Measurements from ENCODE around the gene PTPRM. TPM values are rescaled to one million over a fixed set of nuclear protein-coding genes. Genes with fewer than 3 reads are reported as not detected.

Gene PTPRM
- total RNA-seq, 1 experiment from 2014 or later, result 6.2 TPM

- Histone ChIP-seq H3K4me1 (ENCODE audit: insufficient read depth, low read length) (no peaks in the 10 kb centered on the region), H3K23me2 (ENCODE audit: insufficient read length, low read depth, low read length, poor library complexity, severe bottlenecking) (no peaks in the 10 kb centered on the region), H4K5ac (ENCODE audit: insufficient read length, low read depth, low read length) (no peak overlapping the region), H2BK12ac (ENCODE audit: insufficient read length, low read depth, low read length) (no peak overlapping the region), H3K27ac (ENCODE audit: insufficient read length, low read depth, low read length) (no peak overlapping the region), H2AK5ac (ENCODE audit: insufficient read length, low read length) (no peak overlapping the region), H3K9me3 (ENCODE audit: control insufficient read depth, low read depth, low read length) (no peaks in the 10 kb centered on the region), H3K79me2 (ENCODE audit: insufficient read depth, low read length) (no peaks in the 10 kb centered on the region), H3K9ac (ENCODE audit: extremely low read depth, insufficient read length, low read length) (no peak overlapping the region), H2BK5ac (ENCODE audit: insufficient read length, low read length) (no peak overlapping the region), H2BK15ac (ENCODE audit: low read depth, low read length) (no peak overlapping the region), H3K23ac (ENCODE audit: insufficient read length, low read depth, low read length) (no peak overlapping the region), H3K4me2 (ENCODE audit: insufficient read depth, insufficient read length, low read length) (no peak overlapping the region), H3T11ph (ENCODE audit: low read length) (no peak overlapping the region), H3K79me1 (ENCODE audit: insufficient read depth, low read depth, low read length, poor library complexity, severe bottlenecking) (no peaks in the 10 kb centered on the region), H3K18ac (ENCODE audit: insufficient read length, low read depth, low read length) (no peak overlapping the region), H3K27me3 (ENCODE audit: insufficient read depth, low read length) (no peaks in the 10 kb centered on the region), H2AFZ (ENCODE audit: low read length) (no peak overlapping the region), H2BK20ac (ENCODE audit: low read depth, low read length, poor library complexity, severe bottlenecking) (no peak overlapping the region), H3K14ac (ENCODE audit: insufficient read depth, low read length) (no peak overlapping the region), H3K56ac (ENCODE audit: insufficient read length, low read depth, low read length) (no peak overlapping the region), H2BK120ac (ENCODE audit: low read depth, low read length, poor library complexity, severe bottlenecking) (no peak overlapping the region), H4K20me1 (ENCODE audit: control insufficient read depth, insufficient read depth, insufficient read length) (no peaks in the 10 kb centered on the region), H3K4ac (ENCODE audit: low read depth, low read length) (no peak overlapping the region), H4K8ac (replicated peaks; ENCODE audit: insufficient read length, low read depth, low read length) (no peak overlapping the region), H4K91ac (ENCODE audit: insufficient read length, low read depth, low read length) (no peak overlapping the region)
- no peak overlapping the region for H3K27ac Mint-ChIP-seq
- no peaks in the 10 kb centered on the region for H3K9me3 Mint-ChIP-seq
- H3K4me3 Mint-ChIP-seq, result no peak overlapping the region
- no peak for TF ChIP-seq CTCF (conservative IDR thresholded peaks at IDR 0.05)
- H3K4me1 Mint-ChIP-seq, result peaks cover 8 to 9% of the 10 kb centered on the region in 2 experiments
- no peaks in the 10 kb centered on the region; the same call in 1 of the 2 replicates for H3K27me3 Mint-ChIP-seq (ENCODE audit: low read depth)
- peaks cover 0 to 4% (median 2%) of the 10 kb centered on the region in 3 experiments; a peak in 1 of 7 replicates for H3K36me3 Mint-ChIP-seq (ENCODE audit: insufficient read depth in 1 of 3, low read depth in 3 of 3)
- no peak for DNase-seq
- WGBS (ENCODE audit: extremely low coverage, insufficient read length, low lambda C conversion rate), result no CpG with 5 or more reads among the region's 1 CpG
Observed at GRCh38 chr18:7586379-7586778, 19.3 kb downstream of the PTPRM start.
